HG03457 (cell line): ENCODE measurements around the gene CAPN10.
"Not testable (repeated sequence)": the region's sequence is repeated elsewhere in the genome, so short reads cannot be mapped to it uniquely, and the experiment has no call there.

Source experiments
- ATAC-seq: cut with Tn5 transposase; IDR thresholded peaks from one replicate; pipeline ENCODE4 v1.9.1; 2021; ENCODE audit warnings: moderate number of reproducible peaks; ENCODE audit not compliant: unreplicated experiment

Gene CAPN10

GRCh38 chr2:240586198-240586918 is at the start of gene CAPN10:
Gene CAPN10 (plus strand): TSS chr2:240586734. CDS start chr2:240586912, 178 bp downstream.
- ATAC-seq, result peak; percentile 47

- ATAC-seq, result no peak
Observed at GRCh38 chr2:240538031-240538780, 48.3 kb upstream of the CAPN10 start.

GRCh38 chr2:240539101-240539500 is 47.4 kb upstream of the CAPN10 start:
- ATAC-seq, result not testable (repeated sequence)

- ATAC-seq, result no peak
Observed at GRCh38 chr2:240539906-240540305, 46.6 kb upstream of the CAPN10 start.

- ATAC-seq, result no peak
Observed at GRCh38 chr2:240551288-240551687, 35.2 kb upstream of the CAPN10 start.

- no peak for ATAC-seq
Observed at GRCh38 chr2:240551811-240552210, 34.7 kb upstream of the CAPN10 start.

- ATAC-seq, result no peak
Observed at GRCh38 chr2:240553956-240554480, 32.5 kb upstream of the CAPN10 start.

GRCh38 chr2:240554767-240555493 is 31.6 kb upstream of the CAPN10 start:
- ATAC-seq, result no peak

GRCh38 chr2:240555541-240556250 is 30.8 kb upstream of the CAPN10 start:
- no peak for ATAC-seq

GRCh38 chr2:240556553-240557100 is 29.9 kb upstream of the CAPN10 start:
- no peak for ATAC-seq

GRCh38 chr2:240557101-240557751 is 29.3 kb upstream of the CAPN10 start:
- ATAC-seq, result no peak

- no peak for ATAC-seq
Observed at GRCh38 chr2:240557808-240558207, 28.7 kb upstream of the CAPN10 start, which contains the start of gene ANKMY1. Gene ANKMY1 (minus strand): TSS chr2:240557988. CDS start chr2:240557335, 653 bp downstream.

GRCh38 chr2:240558236-240558761 is 28.2 kb upstream of the CAPN10 start:
- no peak for ATAC-seq

GRCh38 chr2:240559286-240559685 is 27.2 kb upstream of the CAPN10 start:
- no peak for ATAC-seq

GRCh38 chr2:240560084-240560479 is 26.5 kb upstream of the CAPN10 start, which contains the start of gene DUSP28:
Gene DUSP28 (plus strand): TSS chr2:240560357. CDS start chr2:240560685, 328 bp downstream.
- peak; percentile 49 for ATAC-seq

GRCh38 chr2:240560480-240561324 is 25.8 kb upstream of the CAPN10 start:
- peak; percentile 47 for ATAC-seq

- ATAC-seq, result no peak
Observed at GRCh38 chr2:240561325-240561971, 25.1 kb upstream of the CAPN10 start.

GRCh38 chr2:240563231-240563630 is 23.3 kb upstream of the CAPN10 start:
- ATAC-seq, result not testable (repeated sequence)
